ENCODE results near the gene DUS1L.
A peak's percentile ranks its signal among the peaks of the same experiment; 100 is the strongest.

Gene DUS1L

GRCh38 chr17:82050761-82051641, 14.6 kb downstream of the DUS1L start:
- TF ChIP-seq, protein P1, sequence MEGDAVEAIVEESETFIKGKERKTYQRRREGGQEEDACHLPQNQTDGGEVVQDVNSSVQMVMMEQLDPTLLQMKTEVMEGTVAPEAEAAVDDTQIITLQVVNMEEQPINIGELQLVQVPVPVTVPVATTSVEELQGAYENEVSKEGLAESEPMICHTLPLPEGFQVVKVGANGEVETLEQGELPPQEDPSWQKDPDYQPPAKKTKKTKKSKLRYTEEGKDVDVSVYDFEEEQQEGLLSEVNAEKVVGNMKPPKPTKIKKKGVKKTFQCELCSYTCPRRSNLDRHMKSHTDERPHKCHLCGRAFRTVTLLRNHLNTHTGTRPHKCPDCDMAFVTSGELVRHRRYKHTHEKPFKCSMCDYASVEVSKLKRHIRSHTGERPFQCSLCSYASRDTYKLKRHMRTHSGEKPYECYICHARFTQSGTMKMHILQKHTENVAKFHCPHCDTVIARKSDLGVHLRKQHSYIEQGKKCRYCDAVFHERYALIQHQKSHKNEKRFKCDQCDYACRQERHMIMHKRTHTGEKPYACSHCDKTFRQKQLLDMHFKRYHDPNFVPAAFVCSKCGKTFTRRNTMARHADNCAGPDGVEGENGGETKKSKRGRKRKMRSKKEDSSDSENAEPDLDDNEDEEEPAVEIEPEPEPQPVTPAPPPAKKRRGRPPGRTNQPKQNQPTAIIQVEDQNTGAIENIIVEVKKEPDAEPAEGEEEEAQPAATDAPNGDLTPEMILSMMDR (IDR thresholded peaks at IDR 0.05; ENCODE audit: low read depth, low read length), result no peak
- H3K4me3 ChIP-seq (ENCODE audit: low read depth, low read length), result peak overlapping the region; percentile 85

DNA sequence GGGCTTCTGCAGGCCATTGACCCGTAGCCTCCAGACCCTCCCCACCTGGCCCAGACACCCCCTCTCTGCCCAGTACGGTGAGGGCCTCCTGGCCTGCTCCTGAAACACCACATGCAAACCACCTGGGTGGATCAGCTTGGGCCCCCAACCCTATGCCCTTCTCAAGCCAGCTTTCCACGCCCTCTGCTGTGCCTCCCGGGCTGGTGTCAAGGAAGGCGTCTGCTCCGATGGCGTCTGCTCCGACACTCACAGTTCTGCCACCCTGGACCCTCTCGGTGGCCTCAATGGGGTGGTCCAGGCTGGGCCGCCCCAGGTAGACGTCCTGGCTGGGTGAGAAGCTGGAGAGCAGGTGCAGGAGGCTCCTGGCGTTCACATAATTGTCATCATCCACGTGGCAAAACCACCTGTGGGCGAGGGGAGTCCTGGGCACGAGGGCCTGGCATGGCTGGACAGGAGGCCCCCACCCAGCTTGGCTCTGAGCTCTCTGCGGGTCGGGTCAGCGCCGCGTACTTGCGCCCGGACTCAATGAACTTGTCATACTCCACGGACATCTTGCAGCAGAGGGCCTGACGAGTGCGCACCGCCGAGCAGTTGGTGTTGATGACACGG, 15.3 kb downstream of the DUS1L start:
- TF ChIP-seq, protein P1 (IDR thresholded peaks at IDR 0.05; ENCODE audit: low read depth, low read length), result no peak
- H3K4me3 ChIP-seq (ENCODE audit: low read depth, low read length), result peak overlapping the region; percentile 85

DNA sequence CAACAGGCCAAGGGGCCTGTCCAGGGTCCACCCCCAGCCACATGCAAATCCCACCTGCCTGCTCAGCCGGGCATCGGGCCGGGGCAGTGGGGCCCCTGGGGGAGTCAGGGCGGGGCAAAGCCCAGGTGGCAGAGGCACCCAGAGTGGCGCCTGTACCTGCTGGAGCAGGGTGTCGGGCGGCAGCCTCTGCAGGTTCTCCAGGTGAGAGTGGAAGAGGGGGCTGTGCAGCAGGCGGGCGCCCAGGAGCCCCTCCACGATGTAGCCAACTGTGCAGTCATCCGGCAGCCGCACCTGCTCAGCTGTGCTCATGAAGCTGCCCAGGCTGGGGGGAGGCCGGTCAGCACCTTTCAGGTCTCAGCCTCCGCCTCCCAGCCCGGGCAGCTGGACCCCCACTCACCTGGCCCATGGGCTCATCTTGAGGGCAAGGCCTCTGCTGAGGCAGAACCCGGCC, 16.1 kb downstream of the DUS1L start:
- TF ChIP-seq, protein P1 (IDR thresholded peaks at IDR 0.05; ENCODE audit: low read depth, low read length), result no peak
- no peak overlapping the region for H3K4me3 ChIP-seq (ENCODE audit: low read depth, low read length)

DNA sequence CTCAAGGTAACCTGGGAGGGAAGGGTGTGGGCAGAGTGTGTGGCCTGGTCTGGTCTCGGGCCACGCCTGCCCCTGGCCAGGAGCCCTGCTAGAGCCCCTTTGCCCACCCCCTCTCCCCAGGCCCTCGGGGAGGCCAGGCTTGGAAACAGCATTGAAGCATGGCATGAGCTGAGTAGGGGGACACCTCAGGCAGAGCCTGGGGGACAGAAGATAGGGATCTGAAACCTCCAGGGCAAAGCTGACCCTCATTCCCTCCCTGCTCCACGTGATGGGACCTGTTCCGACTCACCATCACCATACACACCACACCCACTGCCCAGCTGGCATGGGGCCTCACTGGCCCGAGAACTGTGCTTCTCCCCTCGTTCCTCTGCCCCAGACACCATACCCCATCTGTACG, 16.5 kb downstream of the DUS1L start:
- H3K4me3 ChIP-seq (ENCODE audit: low read depth, low read length), result no peak overlapping the region
- TF ChIP-seq, protein P1 (IDR thresholded peaks at IDR 0.05; ENCODE audit: low read depth, low read length), result no peak

DNA sequence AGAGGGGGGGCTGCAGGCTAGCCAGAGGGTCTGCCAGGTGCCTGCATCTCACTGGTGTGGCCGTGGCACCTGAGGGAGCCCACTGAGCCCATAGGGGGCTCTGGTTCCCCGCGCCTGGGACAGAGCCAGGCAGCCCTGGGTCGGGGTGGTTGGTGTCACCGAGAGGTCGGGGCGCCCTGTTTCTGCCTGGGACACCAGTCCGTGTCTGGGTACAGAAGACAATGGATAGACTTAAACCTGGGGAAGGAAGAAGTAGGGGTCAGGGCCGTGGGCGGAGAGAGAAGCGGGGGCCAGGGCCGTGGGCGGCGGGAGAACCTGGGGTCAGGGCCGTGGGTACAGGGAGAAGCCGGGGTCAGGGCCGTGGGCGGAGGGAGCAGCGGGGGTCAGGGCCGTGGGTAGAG, 17.0 kb downstream of the DUS1L start:
- TF ChIP-seq, protein P1 (IDR thresholded peaks at IDR 0.05; ENCODE audit: low read depth, low read length), result no peak
- H3K4me3 ChIP-seq (ENCODE audit: low read depth, low read length), result no peak overlapping the region

DNA sequence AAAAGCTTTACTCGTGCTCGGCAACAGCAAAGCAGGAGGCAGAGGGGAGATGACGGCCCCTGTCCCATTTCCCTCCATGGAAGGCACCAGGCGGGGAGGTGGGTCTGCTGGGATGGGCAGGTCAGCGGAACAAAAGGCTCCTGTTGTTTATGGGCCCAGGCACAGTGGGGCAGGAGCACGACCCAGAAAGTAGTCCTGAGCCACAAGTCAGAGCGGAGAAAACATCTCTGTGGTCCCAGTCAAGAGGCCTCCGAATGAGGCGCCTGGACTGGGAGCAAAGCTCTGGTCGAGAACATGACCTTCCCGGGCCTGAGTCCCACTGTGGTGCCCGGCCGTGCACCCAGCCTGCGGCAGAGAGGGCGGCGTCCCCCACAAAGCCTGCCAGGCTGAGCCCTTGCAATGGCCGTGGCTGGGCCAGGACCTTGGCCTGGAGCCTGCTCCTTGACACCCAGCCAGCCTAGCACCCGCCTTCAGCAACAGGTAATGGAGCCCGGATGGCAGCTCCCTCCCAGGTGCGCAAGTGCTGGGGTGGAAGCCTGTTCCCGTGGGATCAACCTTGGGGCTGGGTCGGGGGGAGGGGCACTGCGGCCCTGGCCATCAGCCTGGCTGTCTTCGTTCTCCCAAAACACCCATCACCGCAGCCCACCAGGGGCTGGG, 17.6 kb downstream of the DUS1L start:
- TF ChIP-seq, protein P1 (IDR thresholded peaks at IDR 0.05; ENCODE audit: low read depth, low read length), result no peak

More for the DNA sequence above, 17.6 kb downstream of the DUS1L start:
- no peak overlapping the region for H3K4me3 ChIP-seq (ENCODE audit: low read depth, low read length)

All from WI38 (cell line).